GM23248 (cell line): Measurements from ENCODE around the gene TAF10.

Experiments used
- EZH2 ChIP-seq: fragments of 200-600 bp; sonication (generic); IDR thresholded peaks from 2 replicates; pipeline ENCODE4 v1.6.1; 2018; ENCODE audit warnings: antibody characterized with exemption, mild to moderate bottlenecking; ENCODE audit not compliant: insufficient read depth, poor library complexity, severe bottlenecking
- EZH2phosphoT487 ChIP-seq: fragments of 200-600 bp; sonication (generic); IDR thresholded peaks from 2 replicates; pipeline ENCODE4 v1.6.1; 2018; ENCODE audit warnings: antibody characterized with exemption, moderate library complexity, mild to moderate bottlenecking, low read depth; ENCODE audit not compliant: insufficient read depth

DNA sequence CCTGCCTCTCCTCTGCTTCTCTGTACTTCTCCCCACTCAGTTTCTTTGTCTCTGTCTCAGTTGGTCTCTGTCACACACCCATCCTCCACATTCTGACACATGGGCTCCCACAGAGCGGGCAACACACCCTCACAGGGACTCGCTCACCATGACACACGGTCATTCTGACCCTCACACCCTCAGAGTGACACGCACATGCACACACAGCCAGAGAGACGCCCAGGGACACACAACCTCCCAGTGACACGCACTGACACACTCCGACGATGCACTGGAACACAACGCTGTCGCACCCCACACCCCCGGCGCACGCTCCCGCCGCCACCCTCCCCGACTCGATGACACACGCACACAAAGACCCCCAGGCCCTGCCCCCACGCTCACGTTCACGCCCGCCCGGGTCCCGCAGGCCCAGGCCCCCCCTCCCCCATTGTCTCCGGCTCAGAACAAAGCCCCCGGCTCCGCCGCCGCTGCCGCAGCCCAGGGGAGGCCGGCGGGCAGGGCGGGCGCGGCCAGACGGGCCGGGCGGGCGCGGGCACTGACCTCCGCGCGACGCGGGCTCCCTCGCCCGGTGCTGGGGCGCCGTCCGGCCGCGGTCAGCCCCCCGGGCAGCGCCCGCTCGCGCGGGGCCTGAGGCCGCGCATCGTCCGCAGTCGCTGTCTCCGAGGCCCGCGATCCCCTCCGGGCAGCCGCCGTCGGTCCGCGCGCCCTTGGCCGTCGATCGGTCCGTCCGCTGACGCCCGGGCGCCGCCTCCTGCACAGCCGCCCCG, 43.2 kb upstream of the TAF10 start:
- TF ChIP-seq EZH2 = no peak
- no peak for TF ChIP-seq EZH2phosphoT487
